Urinary bladder (tissue), 2 donors: ENCODE data around the gene WIF1. TPM values are rescaled to one million over a fixed set of nuclear protein-coding genes. Genes with fewer than 3 reads are reported as not detected.

Experiments
- polyA plus RNA-seq: library from polyadenylated mRNA; stranded (reverse); fragments of 200-250 nt; gene quantifications from one replicate; pipeline ENCODE4 v1.2.3, GENCODE V29; 2013
- small RNA-seq: library from RNA; depleted of rRNA; stranded (forward); fragments of <200 nt; gene quantifications from one replicate; pipeline ENCODE3, GENCODE V24; 2014
- total RNA-seq: library from RNA; depleted of rRNA; stranded (reverse); fragments of >200 nt; gene quantifications from one replicate; pipeline ENCODE4 v1.2.3, GENCODE V29; 2014
- donor health status: healthy.

WIF1 gene
- total and polyA plus RNA-seq, 2 donors, result 1.9 to 2.9 TPM

Small RNA genes lying within 50 kb of the gene (small RNA-seq; reads per million reads assigned to genes)
- gene RNU6-166P, result not detected

Other genes starting within 250 kb of the WIF1 start
- 69.4 TPM for gene LEMD3, start 48.3 kb upstream of the WIF1 start, total RNA-seq
- gene LEMD3, start 48.3 kb upstream of the WIF1 start, polyA plus RNA-seq, result 12.1 TPM
- 143 TPM for gene MSRB3, start 157.4 kb upstream of the WIF1 start, total RNA-seq
- 158 TPM for gene MSRB3, start 157.4 kb upstream of the WIF1 start, polyA plus RNA-seq